CMK (cell line): Measurements from ENCODE around the gene OSBPL7.
"Not testable (repeated sequence)": the region's sequence is repeated elsewhere in the genome, so short reads cannot be mapped to it uniquely, and the experiment has no call there.

Source experiments
- DNase-seq: peaks from one replicate; pipeline ENCODE4 v3.0.0-alpha.2; 2010; ENCODE audit warnings: low read depth

Gene OSBPL7

GRCh38 chr17:47806026-47806912 is 15.3 kb downstream of the OSBPL7 start:
- DNase-seq: no peak

- DNase-seq: no peak
These were observed 17.1 kb downstream of the OSBPL7 start for GRCh38 chr17:47804461-47804860.

- DNase-seq: no peak
These were observed 17.8 kb downstream of the OSBPL7 start for GRCh38 chr17:47803751-47804150.

GRCh38 chr17:47803201-47803600 is 18.4 kb downstream of the OSBPL7 start:
- no peak for DNase-seq

- no peak for DNase-seq
These were observed 19.1 kb downstream of the OSBPL7 start for GRCh38 chr17:47802341-47803022.

- no peak for DNase-seq
These were observed 19.7 kb downstream of the OSBPL7 start for GRCh38 chr17:47801906-47802305.

GRCh38 chr17:47801176-47801765 is 20.3 kb downstream of the OSBPL7 start:
- no peak for DNase-seq

GRCh38 chr17:47800686-47801085 is 20.9 kb downstream of the OSBPL7 start:
- no peak for DNase-seq

GRCh38 chr17:47797797-47798196 is 23.8 kb downstream of the OSBPL7 start:
- DNase-seq: no peak

- no peak for DNase-seq
These were observed 28.6 kb downstream of the OSBPL7 start for GRCh38 chr17:47792979-47793378.

GRCh38 chr17:47792457-47792856 is 29.1 kb downstream of the OSBPL7 start:
- DNase-seq: no peak

GRCh38 chr17:47791025-47791424 is 30.6 kb downstream of the OSBPL7 start:
- no peak for DNase-seq

- no peak for DNase-seq
These were observed 31.7 kb downstream of the OSBPL7 start for GRCh38 chr17:47789611-47790561.

- no peak for DNase-seq
These were observed 36.0 kb downstream of the OSBPL7 start for GRCh38 chr17:47785538-47786123.

- DNase-seq: no peak
These were observed 40.2 kb downstream of the OSBPL7 start for GRCh38 chr17:47781397-47781796.

GRCh38 chr17:47778184-47778635 is 43.4 kb downstream of the OSBPL7 start:
- no peak for DNase-seq

GRCh38 chr17:47776330-47777197 is 45.0 kb downstream of the OSBPL7 start:
- DNase-seq: peak; percentile 31

GRCh38 chr17:47774987-47775580 is 46.5 kb downstream of the OSBPL7 start:
- no peak for DNase-seq

GRCh38 chr17:47774331-47774730 is 47.3 kb downstream of the OSBPL7 start:
- DNase-seq: no peak

GRCh38 chr17:47773649-47774048 is 47.9 kb downstream of the OSBPL7 start:
- not testable (repeated sequence) for DNase-seq
